Peyer's patch (tissue), 4 donors: ENCODE results near the gene TRAPPC10.

Experiments used
- POLR2A ChIP-seq, 2 donors: fragments of 450-650 bp; IDR thresholded peaks; one replicate each; pipeline ENCODE4 v1.5.1; 2017; ENCODE audit warnings: antibody characterized with exemption in 2 of 2, mild to moderate bottlenecking in 2 of 2, moderate library complexity in 2 of 2
- TF ChIP-seq, protein P1 (sequence below), 6 experiments: fragments of 450-650 bp in 4 of 6; fragments of 200-600 bp in 2 of 6; sonication (generic) in 1 of 6; IDR thresholded peaks; one replicate each; pipeline ENCODE4 v1.5.1; 2017 to 2019; ENCODE audit warnings: antibody characterized with exemption in 6 of 6, mild to moderate bottlenecking in 3 of 6, moderate library complexity in 1 of 6

DNA sequence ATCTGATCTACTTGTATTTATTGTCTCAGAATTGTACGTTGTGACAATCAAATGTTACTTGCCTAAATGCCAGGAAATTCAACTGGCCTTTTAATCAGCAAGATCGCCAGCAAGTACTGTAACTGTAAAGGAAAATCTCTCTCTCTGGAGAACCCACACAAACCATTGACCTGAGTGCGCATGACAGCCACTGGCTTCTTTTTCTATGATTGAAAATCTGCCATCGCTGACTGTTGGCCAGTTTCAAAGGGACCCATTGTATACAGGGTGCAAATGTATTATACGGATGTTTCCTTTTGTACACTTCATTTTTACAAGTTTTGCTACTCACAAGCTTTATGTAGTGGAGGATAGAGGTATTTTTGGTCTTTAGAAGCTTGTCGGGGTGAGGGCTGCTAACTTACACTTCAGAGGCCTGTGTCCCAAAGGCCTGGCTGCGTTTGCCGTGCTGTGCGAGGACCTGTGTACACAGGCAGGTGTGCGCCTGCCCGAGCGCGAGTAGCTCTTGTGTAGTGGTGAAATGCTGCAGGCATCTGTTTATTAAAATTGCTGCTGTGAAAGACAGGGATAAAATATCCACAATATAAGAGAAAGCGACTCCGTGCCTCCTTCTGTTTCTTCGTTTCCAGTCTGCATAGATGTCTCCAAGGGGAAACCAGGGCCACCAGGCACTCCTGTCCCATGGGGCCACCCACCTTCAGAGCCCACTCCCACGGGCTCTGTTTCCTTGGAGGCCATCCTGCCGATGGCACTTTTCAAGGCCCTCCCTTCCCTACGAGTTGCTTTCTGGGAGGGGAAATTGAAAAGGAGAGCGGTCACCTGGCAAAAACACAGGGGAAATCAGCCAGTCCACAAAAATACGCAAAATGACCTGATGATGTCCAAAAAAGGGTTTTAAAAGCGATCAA is 25.3 kb upstream of the TRAPPC10 start:
- TF ChIP-seq, protein P1, sequence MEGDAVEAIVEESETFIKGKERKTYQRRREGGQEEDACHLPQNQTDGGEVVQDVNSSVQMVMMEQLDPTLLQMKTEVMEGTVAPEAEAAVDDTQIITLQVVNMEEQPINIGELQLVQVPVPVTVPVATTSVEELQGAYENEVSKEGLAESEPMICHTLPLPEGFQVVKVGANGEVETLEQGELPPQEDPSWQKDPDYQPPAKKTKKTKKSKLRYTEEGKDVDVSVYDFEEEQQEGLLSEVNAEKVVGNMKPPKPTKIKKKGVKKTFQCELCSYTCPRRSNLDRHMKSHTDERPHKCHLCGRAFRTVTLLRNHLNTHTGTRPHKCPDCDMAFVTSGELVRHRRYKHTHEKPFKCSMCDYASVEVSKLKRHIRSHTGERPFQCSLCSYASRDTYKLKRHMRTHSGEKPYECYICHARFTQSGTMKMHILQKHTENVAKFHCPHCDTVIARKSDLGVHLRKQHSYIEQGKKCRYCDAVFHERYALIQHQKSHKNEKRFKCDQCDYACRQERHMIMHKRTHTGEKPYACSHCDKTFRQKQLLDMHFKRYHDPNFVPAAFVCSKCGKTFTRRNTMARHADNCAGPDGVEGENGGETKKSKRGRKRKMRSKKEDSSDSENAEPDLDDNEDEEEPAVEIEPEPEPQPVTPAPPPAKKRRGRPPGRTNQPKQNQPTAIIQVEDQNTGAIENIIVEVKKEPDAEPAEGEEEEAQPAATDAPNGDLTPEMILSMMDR (IDR thresholded peaks at IDR 0.05) = no peak
- no peak for TF ChIP-seq POLR2A (IDR thresholded peaks at IDR 0.05)
